OCI-LY7 (cell line): Measurements from ENCODE around the gene CCDC192.

ENCODE experiments used
- EZH2phosphoT487 ChIP-seq: fragments of 200-600 bp; sonication (generic); IDR thresholded peaks from 2 replicates; pipeline ENCODE4 v1.6.1; 2018; ENCODE audit warnings: low read depth, borderline replicate concordance, mild to moderate bottlenecking, mixed run types, antibody characterized with exemption, low read length, moderate library complexity, mixed read lengths
- TF ChIP-seq, protein P1 (sequence below): fragments of 200-600 bp; sonication (generic); conservative IDR thresholded peaks from 2 replicates; pipeline ENCODE4 v1.5.1; 2014; ENCODE audit warnings: mild to moderate bottlenecking, antibody characterized with exemption, low read length, moderate library complexity, mixed read lengths

DNA sequence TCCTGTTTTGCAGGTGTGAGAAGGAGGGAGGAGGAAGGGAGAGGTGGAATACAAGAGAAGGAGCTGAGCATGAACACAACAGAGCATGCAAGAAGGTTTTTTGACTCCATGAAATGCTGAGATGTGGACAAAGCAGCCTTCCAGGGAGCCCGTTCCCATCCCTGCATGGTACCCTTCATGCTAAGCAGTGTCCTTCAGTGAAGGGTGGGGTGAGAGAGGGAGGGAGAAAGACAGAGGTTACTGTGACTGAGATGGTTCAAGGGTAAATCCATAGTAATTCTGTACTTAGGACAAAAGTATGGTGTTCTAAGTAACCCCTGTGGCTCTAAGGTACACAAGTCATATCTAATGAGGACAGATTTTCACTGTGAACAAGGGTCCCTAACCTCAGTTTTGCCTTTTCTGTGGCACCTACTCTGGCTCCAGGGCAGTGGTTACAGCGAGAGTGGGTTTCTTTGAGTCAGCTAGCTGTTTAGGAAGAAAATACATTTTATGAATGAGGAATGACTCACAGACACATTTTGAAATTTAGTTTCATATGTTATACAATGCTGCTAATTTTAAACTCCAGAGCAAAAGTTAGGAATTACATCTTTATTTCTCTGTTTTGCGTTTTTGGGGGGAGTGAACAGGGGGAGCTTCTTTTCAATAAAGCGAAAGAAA, 195.5 kb downstream of the CCDC192 start:
- TF ChIP-seq, protein P1, sequence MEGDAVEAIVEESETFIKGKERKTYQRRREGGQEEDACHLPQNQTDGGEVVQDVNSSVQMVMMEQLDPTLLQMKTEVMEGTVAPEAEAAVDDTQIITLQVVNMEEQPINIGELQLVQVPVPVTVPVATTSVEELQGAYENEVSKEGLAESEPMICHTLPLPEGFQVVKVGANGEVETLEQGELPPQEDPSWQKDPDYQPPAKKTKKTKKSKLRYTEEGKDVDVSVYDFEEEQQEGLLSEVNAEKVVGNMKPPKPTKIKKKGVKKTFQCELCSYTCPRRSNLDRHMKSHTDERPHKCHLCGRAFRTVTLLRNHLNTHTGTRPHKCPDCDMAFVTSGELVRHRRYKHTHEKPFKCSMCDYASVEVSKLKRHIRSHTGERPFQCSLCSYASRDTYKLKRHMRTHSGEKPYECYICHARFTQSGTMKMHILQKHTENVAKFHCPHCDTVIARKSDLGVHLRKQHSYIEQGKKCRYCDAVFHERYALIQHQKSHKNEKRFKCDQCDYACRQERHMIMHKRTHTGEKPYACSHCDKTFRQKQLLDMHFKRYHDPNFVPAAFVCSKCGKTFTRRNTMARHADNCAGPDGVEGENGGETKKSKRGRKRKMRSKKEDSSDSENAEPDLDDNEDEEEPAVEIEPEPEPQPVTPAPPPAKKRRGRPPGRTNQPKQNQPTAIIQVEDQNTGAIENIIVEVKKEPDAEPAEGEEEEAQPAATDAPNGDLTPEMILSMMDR = no peak
- no peak for TF ChIP-seq EZH2phosphoT487
